ENCODE data around the gene STC2. TPM values are rescaled to one million over a fixed set of nuclear protein-coding genes. Genes with fewer than 3 reads are reported as not detected.

STC2 gene
- polyA plus RNA-seq, 1 donor (not counting 4 experiments of a cell fraction or from before 2014, with no cell fraction given) = 4.3 TPM

DNA sequence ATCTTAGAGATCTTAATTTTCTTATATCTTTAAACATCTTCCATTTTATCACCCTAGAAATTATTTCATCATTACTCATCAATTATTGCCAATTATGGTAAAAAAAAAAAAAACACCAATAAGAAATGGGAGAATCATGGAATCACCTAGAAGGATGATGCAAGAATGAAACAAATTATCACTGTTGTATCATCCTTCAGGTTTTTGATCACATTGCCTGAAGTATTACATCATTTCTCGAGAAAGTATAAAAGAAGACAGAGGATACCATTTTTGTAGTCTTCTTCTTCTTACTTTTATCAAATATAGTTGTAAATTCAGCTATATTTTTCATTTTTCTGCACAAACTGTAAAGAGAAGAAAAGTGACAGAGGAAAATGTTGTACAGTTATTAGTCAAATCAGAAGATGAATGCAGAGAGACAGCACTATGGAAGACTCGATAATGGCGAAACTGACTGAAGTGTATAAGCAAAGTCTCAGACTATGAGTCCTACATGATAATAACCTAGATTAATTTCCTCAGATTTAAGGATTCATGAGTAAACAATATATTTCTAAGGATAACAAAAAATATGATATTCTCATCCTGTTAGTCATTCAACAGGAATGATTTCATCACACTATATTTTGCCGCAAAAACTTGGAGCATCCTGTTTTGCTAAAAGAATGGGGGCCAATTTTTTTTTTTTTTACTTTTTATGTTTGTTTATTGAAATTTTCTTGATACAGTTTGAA, 5.9 kb upstream of the STC2 start:
- Histone ChIP-seq H4K20me1 (ENCODE audit: control insufficient read depth, extremely low read depth, insufficient read depth, low read length) (no peaks in the 10 kb centered on the region), H3K27ac (ENCODE audit: control insufficient read depth, insufficient read depth, low read length) (peak overlapping the region; percentile 45), H2AFZ (ENCODE audit: control insufficient read depth, low read length) (no peak overlapping the region), H3K9me3 (ENCODE audit: control insufficient read depth, low read depth, low read length) (no peaks in the 10 kb centered on the region), H3K79me2 (ENCODE audit: control insufficient read depth, insufficient read depth, low read length) (no peaks in the 10 kb centered on the region), H3K9ac (ENCODE audit: control insufficient read depth, extremely low read depth, insufficient read depth, low read length) (no peak overlapping the region), H3K9me1 (ENCODE audit: control insufficient read depth, extremely low read depth, insufficient read depth, low read length) (no peaks in the 10 kb centered on the region), H3K4me2 (ENCODE audit: control insufficient read depth, extremely low read depth, insufficient read depth, low read depth, low read length) (peak overlapping the region; percentile 35), H3K4me3 (ENCODE audit: control insufficient read depth in 2 of 3, extremely low read depth in 1 of 3, insufficient read depth in 2 of 3, low read depth in 1 of 3, low read length in 3 of 3) (no peak overlapping the region), H3K4me1 (ENCODE audit: control insufficient read depth, extremely low read depth, insufficient read depth, low read length) (peaks cover 8% of the 10 kb centered on the region), H3K27me3 (ENCODE audit: control insufficient read depth, extremely low read depth, insufficient read depth, low read length) (no peaks in the 10 kb centered on the region), H3K36me3 (ENCODE audit: control insufficient read depth in 2 of 2, extremely low read depth in 1 of 2, insufficient read depth in 2 of 2, low read length in 2 of 2) (no peaks in the 10 kb centered on the region)
- no peak for FAIRE-seq
- dilution Hi-C loops (cut with MboI; ENCODE audit: extremely low pct_ligation_motif_present, low sequenced_read_pairs) = no loop called here
- DNase-seq (ENCODE audit: low read depth, low spot score) = no peak
- TF ChIP-seq, protein P1, sequence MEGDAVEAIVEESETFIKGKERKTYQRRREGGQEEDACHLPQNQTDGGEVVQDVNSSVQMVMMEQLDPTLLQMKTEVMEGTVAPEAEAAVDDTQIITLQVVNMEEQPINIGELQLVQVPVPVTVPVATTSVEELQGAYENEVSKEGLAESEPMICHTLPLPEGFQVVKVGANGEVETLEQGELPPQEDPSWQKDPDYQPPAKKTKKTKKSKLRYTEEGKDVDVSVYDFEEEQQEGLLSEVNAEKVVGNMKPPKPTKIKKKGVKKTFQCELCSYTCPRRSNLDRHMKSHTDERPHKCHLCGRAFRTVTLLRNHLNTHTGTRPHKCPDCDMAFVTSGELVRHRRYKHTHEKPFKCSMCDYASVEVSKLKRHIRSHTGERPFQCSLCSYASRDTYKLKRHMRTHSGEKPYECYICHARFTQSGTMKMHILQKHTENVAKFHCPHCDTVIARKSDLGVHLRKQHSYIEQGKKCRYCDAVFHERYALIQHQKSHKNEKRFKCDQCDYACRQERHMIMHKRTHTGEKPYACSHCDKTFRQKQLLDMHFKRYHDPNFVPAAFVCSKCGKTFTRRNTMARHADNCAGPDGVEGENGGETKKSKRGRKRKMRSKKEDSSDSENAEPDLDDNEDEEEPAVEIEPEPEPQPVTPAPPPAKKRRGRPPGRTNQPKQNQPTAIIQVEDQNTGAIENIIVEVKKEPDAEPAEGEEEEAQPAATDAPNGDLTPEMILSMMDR (optimal IDR thresholded peaks at IDR 0.05 in 1 of 3, IDR thresholded peaks at IDR 0.05 in 1 of 3, conservative IDR thresholded peaks at IDR 0.05 in 1 of 3; ENCODE audit: extremely low read depth in 1 of 3, insufficient read depth in 2 of 3, low read length in 3 of 3) = no peak
- no peak for TF ChIP-seq EZH2 (IDR thresholded peaks at IDR 0.05; ENCODE audit: low read length)

DNA sequence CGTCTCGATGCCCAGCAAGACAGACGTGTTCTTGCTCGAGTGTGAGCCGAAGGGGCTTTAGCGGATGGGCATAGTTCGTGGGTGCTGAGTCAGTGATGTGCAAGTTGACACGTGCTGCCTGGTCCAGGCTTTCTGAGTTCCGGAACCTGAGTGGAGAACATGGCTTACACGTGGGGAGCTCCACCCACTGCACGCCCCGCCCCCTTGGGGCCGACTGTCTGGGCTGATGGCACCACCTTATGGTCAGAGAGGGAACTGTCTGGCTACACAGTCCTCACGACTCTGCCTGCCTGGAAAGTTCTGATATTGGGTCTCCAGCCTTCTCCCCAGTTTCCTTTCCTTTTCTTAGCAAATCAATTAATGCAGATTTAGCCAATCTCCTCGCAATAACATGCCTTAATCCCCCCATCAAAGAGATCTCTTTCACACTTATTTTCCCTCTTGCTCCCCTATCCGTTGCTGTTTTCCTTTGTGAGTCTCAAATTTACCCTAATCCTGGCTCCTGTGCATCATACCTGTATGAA, 3.8 kb upstream of the STC2 start:
- Histone ChIP-seq H3K79me2 (ENCODE audit: control insufficient read depth, insufficient read depth, low read length) (no peaks in the 10 kb centered on the region), H3K27ac (ENCODE audit: control insufficient read depth, insufficient read depth, low read length) (no peak overlapping the region), H2AFZ (ENCODE audit: control insufficient read depth, low read length) (no peak overlapping the region), H3K9me3 (ENCODE audit: control insufficient read depth, low read depth, low read length) (no peaks in the 10 kb centered on the region), H4K20me1 (ENCODE audit: control insufficient read depth, extremely low read depth, insufficient read depth, low read length) (no peaks in the 10 kb centered on the region), H3K36me3 (ENCODE audit: control insufficient read depth in 2 of 2, extremely low read depth in 1 of 2, insufficient read depth in 2 of 2, low read length in 2 of 2) (no peaks in the 10 kb centered on the region), H3K9ac (ENCODE audit: control insufficient read depth, extremely low read depth, insufficient read depth, low read length) (no peak overlapping the region), H3K4me2 (ENCODE audit: control insufficient read depth, extremely low read depth, insufficient read depth, low read depth, low read length) (no peak overlapping the region), H3K4me3 (ENCODE audit: control insufficient read depth in 2 of 3, extremely low read depth in 1 of 3, insufficient read depth in 2 of 3, low read depth in 1 of 3, low read length in 3 of 3) (no peak overlapping the region), H3K9me1 (ENCODE audit: control insufficient read depth, extremely low read depth, insufficient read depth, low read length) (no peaks in the 10 kb centered on the region), H3K27me3 (ENCODE audit: control insufficient read depth, extremely low read depth, insufficient read depth, low read length) (peaks cover 14% of the 10 kb centered on the region), H3K4me1 (ENCODE audit: control insufficient read depth, extremely low read depth, insufficient read depth, low read length) (peaks cover 25% of the 10 kb centered on the region)
- FAIRE-seq = peak; percentile 57
- dilution Hi-C loops (cut with MboI; ENCODE audit: extremely low pct_ligation_motif_present, low sequenced_read_pairs) = no loop called here
- TF ChIP-seq, protein P1 (optimal IDR thresholded peaks at IDR 0.05 in 1 of 3, IDR thresholded peaks at IDR 0.05 in 1 of 3, conservative IDR thresholded peaks at IDR 0.05 in 1 of 3; ENCODE audit: extremely low read depth in 1 of 3, insufficient read depth in 2 of 3, low read length in 3 of 3) = peak in 2 of 3 experiments; percentile 97
- no peak for TF ChIP-seq EZH2 (IDR thresholded peaks at IDR 0.05; ENCODE audit: low read length)
- DNase-seq (ENCODE audit: low read depth, low spot score) = peak; percentile 95

All from keratinocyte (primary cell).